Measurements from ENCODE around the gene DCLK1. TPM values are rescaled to one million over a fixed set of nuclear protein-coding genes. Genes with fewer than 3 reads are reported as not detected.

Gene DCLK1
- total RNA-seq, 4 donors from 2014 or later, result 11.9 to 26.4 (median 15.5) TPM

GRCh38 chr13:35824825-35825224, 306.4 kb downstream of the DCLK1 start:
- no peaks in the 10 kb centered on the region for H3K27me3 ChIP-seq
- H3K4me3 ChIP-seq (replicated peaks in 1 of 3), result no peak overlapping the region
- intact Hi-C loops (cut with DNase I), result no loop called here
- no peak overlapping the region for H3K27ac ChIP-seq
- DNase-seq, result no peak
- H3K9me3 ChIP-seq, result no peaks in the 10 kb centered on the region
- peaks cover 0 to 5% of the 10 kb centered on the region in 2 donors for H3K4me1 ChIP-seq
- H3K36me3 ChIP-seq, result no peaks in the 10 kb centered on the region
- TF ChIP-seq POLR2A (IDR thresholded peaks at IDR 0.05), result no peak
- TF ChIP-seq CTCF (IDR thresholded peaks at IDR 0.05), result no peak
- whole genome bisulfite sequencing, 2 donors, result 91% methylated on average over 8 of the region's 8 CpGs

- Histone ChIP-seq H3K36me3 (no peaks in the 10 kb centered on the region), H3K4me1 (peaks cover 0 to 5% of the 10 kb centered on the region in 2 donors), H3K9me3 (no peaks in the 10 kb centered on the region), H3K27ac (no peak overlapping the region), H3K4me3 (replicated peaks in 1 of 3) (no peak overlapping the region), H3K27me3 (no peaks in the 10 kb centered on the region)
- intact Hi-C loops (cut with DNase I), result no loop called here
- WGBS, 2 donors, result 95% methylated on average over 12 of the region's 12 CpGs
- no peak for DNase-seq
- no peak for TF ChIP-seq CTCF (IDR thresholded peaks at IDR 0.05)
- TF ChIP-seq POLR2A (IDR thresholded peaks at IDR 0.05), result no peak
Measured at GRCh38 chr13:35824395-35824794, 306.8 kb downstream of the DCLK1 start.

- DNase-seq, result no peak
- Histone ChIP-seq H3K9me3 (no peaks in the 10 kb centered on the region), H3K36me3 (no peaks in the 10 kb centered on the region), H3K4me1 (peaks cover 0 to under 1% of the 10 kb centered on the region in 2 donors), H3K4me3 (replicated peaks in 1 of 3) (no peak overlapping the region), H3K27ac (no peak overlapping the region), H3K27me3 (no peaks in the 10 kb centered on the region)
- 89 to 90% methylated on average over 7 of the region's 7 CpGs for WGBS, 2 donors
- intact Hi-C loops (cut with DNase I), result no loop called here
- TF ChIP-seq CTCF (IDR thresholded peaks at IDR 0.05) (no peak), POLR2A (IDR thresholded peaks at IDR 0.05) (no peak)
Measured at GRCh38 chr13:35822666-35823065, 308.5 kb downstream of the DCLK1 start.

- no peak overlapping the region for H3K4me3 ChIP-seq (replicated peaks in 1 of 3)
- no peaks in the 10 kb centered on the region for H3K4me1 ChIP-seq
- TF ChIP-seq POLR2A (IDR thresholded peaks at IDR 0.05) (no peak), CTCF (IDR thresholded peaks at IDR 0.05) (peak; percentile 16 to 73 (median 52))
- no peak for DNase-seq
- intact Hi-C loops (cut with DNase I), result loop anchor here (10.0 kb wide), 1 partner anchor 184 kb away; no protein-coding TSS in a partner anchor
- H3K27ac ChIP-seq, result no peak overlapping the region
- H3K27me3 ChIP-seq, result no peaks in the 10 kb centered on the region
- WGBS, 2 donors, result 64 to 71% methylated on average over 3 of the region's 3 CpGs
- H3K9me3 ChIP-seq, result no peaks in the 10 kb centered on the region
- no peaks in the 10 kb centered on the region for H3K36me3 ChIP-seq
Measured at GRCh38 chr13:35818633-35819067, 312.5 kb downstream of the DCLK1 start.

- no peaks in the 10 kb centered on the region for H3K9me3 ChIP-seq
- H3K27ac ChIP-seq, result no peak overlapping the region
- intact Hi-C loops (cut with DNase I), result loop anchor here (10.0 kb wide), 1 partner anchor 183 kb away; no protein-coding TSS in a partner anchor
- 45 to 54% methylated on average over 5 of the region's 5 CpGs for WGBS, 2 donors
- TF ChIP-seq POLR2A (IDR thresholded peaks at IDR 0.05), result no peak
- no peak overlapping the region for H3K4me3 ChIP-seq (replicated peaks in 1 of 3)
- no peaks in the 10 kb centered on the region for H3K36me3 ChIP-seq
- no peaks in the 10 kb centered on the region for H3K4me1 ChIP-seq
- H3K27me3 ChIP-seq, result no peaks in the 10 kb centered on the region
- DNase-seq, result no peak
Measured at GRCh38 chr13:35817642-35818607, 313.3 kb downstream of the DCLK1 start.
